ENCODE data around the gene DPH6. TPM values are rescaled to one million over a fixed set of nuclear protein-coding genes. Genes with fewer than 3 reads are reported as not detected.

Gene DPH6
- total RNA-seq, 2 donors from 2014 or later = 29.8 to 35.6 TPM

GRCh38 chr15:35545316-35545823 lies 595 bp downstream of the DPH6 start:
- Histone ChIP-seq H3K4me1 (ENCODE audit: control insufficient read depth, insufficient read depth, low read length) (no peaks in the 10 kb centered on the region), H3K9ac (ENCODE audit: extremely low read depth, low read length, poor library complexity, severe bottlenecking) (peak overlapping the region; percentile 91), H3K27me3 (ENCODE audit: control insufficient read depth, insufficient read depth, low read length, poor library complexity, severe bottlenecking) (no peaks in the 10 kb centered on the region), H3K4me3 (ENCODE audit: low read length) (peak overlapping the region; percentile 81), H3K36me3 (ENCODE audit: control insufficient read depth, insufficient read depth, low read length) (no peaks in the 10 kb centered on the region), H3K27ac (ENCODE audit: low read depth, low read length) (peak overlapping the region; percentile 99), H3K9me3 (ENCODE audit: control insufficient read depth, low read length) (no peaks in the 10 kb centered on the region)
- TF ChIP-seq CTCF (conservative IDR thresholded peaks at IDR 0.05) = peak; percentile 37
- Mint-ChIP-seq H3K27ac (peak overlapping the region; percentile 98), H3K4me1 (peaks cover 34% of the 10 kb centered on the region), H3K36me3 (ENCODE audit: low read depth) (no peaks in the 10 kb centered on the region), H3K9me3 (no peaks in the 10 kb centered on the region), H3K27me3 (ENCODE audit: insufficient read depth) (no peaks in the 10 kb centered on the region), H3K4me3 (peak overlapping the region; percentile 81)
- DNase-seq = no peak
- WGBS, 2 experiments (ENCODE audit: insufficient coverage in 1 of 2, insufficient read length in 1 of 2) = 40 to 58% methylated on average over 9 to 15 of the region's 15 CpGs

GRCh38 chr15:35540885-35541284 lies 5.1 kb downstream of the DPH6 start:
- H3K4me1 Mint-ChIP-seq = peaks cover 10% of the 10 kb centered on the region
- WGBS, 2 experiments (ENCODE audit: insufficient coverage in 1 of 2, insufficient read length in 1 of 2) = 85 to 90% methylated on average over 1 of the region's 1 CpG
- DNase-seq = no peak
- H3K4me3 Mint-ChIP-seq = no peak overlapping the region
- no peaks in the 10 kb centered on the region for H3K9me3 Mint-ChIP-seq
- H3K27me3 Mint-ChIP-seq (ENCODE audit: insufficient read depth) = no peaks in the 10 kb centered on the region
- H3K27ac ChIP-seq (ENCODE audit: low read depth, low read length) = no peak overlapping the region
- no peak for TF ChIP-seq CTCF (conservative IDR thresholded peaks at IDR 0.05)
- peaks cover 3% of the 10 kb centered on the region for H3K36me3 Mint-ChIP-seq (ENCODE audit: low read depth)
- H3K9ac ChIP-seq (ENCODE audit: extremely low read depth, low read length, poor library complexity, severe bottlenecking) = no peak overlapping the region
- no peak overlapping the region for H3K27ac Mint-ChIP-seq
- H3K4me1 ChIP-seq (ENCODE audit: control insufficient read depth, insufficient read depth, low read length) = no peaks in the 10 kb centered on the region
- no peaks in the 10 kb centered on the region for H3K36me3 ChIP-seq (ENCODE audit: control insufficient read depth, insufficient read depth, low read length)
- H3K27me3 ChIP-seq (ENCODE audit: control insufficient read depth, insufficient read depth, low read length, poor library complexity, severe bottlenecking) = no peaks in the 10 kb centered on the region
- H3K4me3 ChIP-seq (ENCODE audit: low read length) = no peak overlapping the region
- no peaks in the 10 kb centered on the region for H3K9me3 ChIP-seq (ENCODE audit: control insufficient read depth, low read length)

- no peak overlapping the region for H3K4me3 Mint-ChIP-seq
- no peak for TF ChIP-seq CTCF (conservative IDR thresholded peaks at IDR 0.05)
- Histone ChIP-seq H3K9ac (ENCODE audit: extremely low read depth, low read length, poor library complexity, severe bottlenecking) (no peak overlapping the region), H3K36me3 (ENCODE audit: control insufficient read depth, insufficient read depth, low read length) (no peaks in the 10 kb centered on the region), H3K4me1 (ENCODE audit: control insufficient read depth, insufficient read depth, low read length) (no peaks in the 10 kb centered on the region), H3K27me3 (ENCODE audit: control insufficient read depth, insufficient read depth, low read length, poor library complexity, severe bottlenecking) (no peaks in the 10 kb centered on the region), H3K4me3 (ENCODE audit: low read length) (no peak overlapping the region), H3K9me3 (ENCODE audit: control insufficient read depth, low read length) (no peaks in the 10 kb centered on the region), H3K27ac (ENCODE audit: low read depth, low read length) (no peak overlapping the region)
- peaks cover 3% of the 10 kb centered on the region for H3K36me3 Mint-ChIP-seq (ENCODE audit: low read depth)
- no peak overlapping the region for H3K27ac Mint-ChIP-seq
- no peaks in the 10 kb centered on the region for H3K9me3 Mint-ChIP-seq
- DNase-seq = no peak
- no peaks in the 10 kb centered on the region for H3K27me3 Mint-ChIP-seq (ENCODE audit: insufficient read depth)
- WGBS, 2 experiments (ENCODE audit: insufficient coverage in 1 of 2, insufficient read length in 1 of 2) = 97 to 100% methylated on average over 2 of the region's 2 CpGs
- peaks cover 8% of the 10 kb centered on the region for H3K4me1 Mint-ChIP-seq
These were observed 5.9 kb downstream of the DPH6 start for GRCh38 chr15:35540021-35540420.
